ENCODE data around the gene PPM1M.
"Not testable (repeated sequence)": the region's sequence is repeated elsewhere in the genome, so short reads cannot be mapped to it uniquely, and the experiment has no call there.

PPM1M gene

GRCh38 chr3:52262447-52262846 is 16.9 kb downstream of the PPM1M start:
- no peak for DNase-seq (ENCODE audit: low spot score in 2 of 2)
- peak overlapping the region; percentile 0 for H3K4me3 Mint-ChIP-seq
- peak overlapping the region; percentile 43 for H3K27ac Mint-ChIP-seq (ENCODE audit: low read depth)
- peaks cover 87% of the 10 kb centered on the region for H3K36me3 Mint-ChIP-seq (ENCODE audit: insufficient read depth)
- H3K4me1 Mint-ChIP-seq: peaks cover 51% of the 10 kb centered on the region
- no peaks in the 10 kb centered on the region for H3K27me3 Mint-ChIP-seq
- H3K9me3 Mint-ChIP-seq: no peaks in the 10 kb centered on the region
- ATAC-seq (replicated peaks; ENCODE audit: extremely low read depth, poor library complexity, severe bottlenecking): no peak

DNA sequence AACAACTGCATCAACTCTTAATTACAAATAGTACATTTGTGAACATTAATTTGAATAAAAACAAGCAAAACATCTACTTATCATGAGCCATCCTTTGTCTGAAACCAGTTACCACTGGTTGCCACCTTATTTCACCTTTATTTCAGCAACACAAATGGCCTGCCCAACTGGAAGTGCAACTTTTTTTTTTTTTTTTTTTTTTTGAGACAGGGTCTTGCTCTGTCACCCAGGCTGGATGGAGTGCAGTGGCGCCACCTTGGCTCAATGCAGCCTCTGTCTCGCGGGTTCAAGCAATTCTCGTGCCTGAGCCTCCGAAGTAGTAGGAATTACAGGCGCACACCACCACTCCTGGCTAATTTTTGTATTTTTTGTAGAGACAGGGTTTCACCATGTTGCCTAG is 19.8 kb downstream of the PPM1M start:
- no peaks in the 10 kb centered on the region for H3K9me3 Mint-ChIP-seq
- peaks cover 86% of the 10 kb centered on the region for H3K36me3 Mint-ChIP-seq (ENCODE audit: insufficient read depth)
- H3K27me3 Mint-ChIP-seq: no peaks in the 10 kb centered on the region
- DNase-seq (ENCODE audit: low spot score in 2 of 2) (no peak), ATAC-seq (replicated peaks; ENCODE audit: extremely low read depth, poor library complexity, severe bottlenecking) (no peak)
- H3K4me1 Mint-ChIP-seq: peaks cover 51% of the 10 kb centered on the region
- no peak overlapping the region for H3K4me3 Mint-ChIP-seq
- no peak overlapping the region for H3K27ac Mint-ChIP-seq (ENCODE audit: low read depth)

GRCh38 chr3:52268036-52268435 is 22.5 kb downstream of the PPM1M start:
- H3K36me3 Mint-ChIP-seq (ENCODE audit: insufficient read depth): peaks cover 80% of the 10 kb centered on the region
- peak overlapping the region; percentile 69 for H3K27ac Mint-ChIP-seq (ENCODE audit: low read depth)
- DNase-seq (ENCODE audit: low spot score in 2 of 2): no peak
- peak overlapping the region; percentile 25 for H3K4me3 Mint-ChIP-seq
- no peaks in the 10 kb centered on the region for H3K27me3 Mint-ChIP-seq
- ATAC-seq (replicated peaks; ENCODE audit: extremely low read depth, poor library complexity, severe bottlenecking): no peak
- H3K4me1 Mint-ChIP-seq: peaks cover 62% of the 10 kb centered on the region
- no peaks in the 10 kb centered on the region for H3K9me3 Mint-ChIP-seq

DNA sequence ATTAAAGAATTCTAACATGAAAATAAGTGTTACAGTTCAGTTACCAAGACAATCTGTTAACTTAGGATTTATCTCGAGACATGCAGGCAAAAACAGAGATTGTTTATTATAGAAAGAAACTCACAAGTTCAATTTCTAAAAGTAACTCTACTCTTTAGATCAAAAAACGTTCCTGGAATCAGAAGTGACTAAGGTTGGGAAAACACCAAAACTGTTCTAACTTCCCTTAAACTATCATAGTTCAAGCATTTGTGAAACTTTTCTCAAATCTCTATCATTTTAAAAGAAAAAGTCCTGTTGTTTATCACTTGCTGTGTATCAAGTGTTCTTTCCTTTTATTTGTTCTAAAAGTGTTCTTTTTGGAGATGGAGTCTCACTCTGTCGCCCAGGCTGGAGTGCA is 24.2 kb downstream of the PPM1M start:
- DNase-seq (ENCODE audit: low spot score in 2 of 2): no peak
- H3K4me1 Mint-ChIP-seq: peaks cover 62% of the 10 kb centered on the region
- ATAC-seq (replicated peaks; ENCODE audit: extremely low read depth, poor library complexity, severe bottlenecking): no peak
- peaks cover 77% of the 10 kb centered on the region for H3K36me3 Mint-ChIP-seq (ENCODE audit: insufficient read depth)
- H3K4me3 Mint-ChIP-seq: peak overlapping the region; percentile 95
- H3K9me3 Mint-ChIP-seq: no peaks in the 10 kb centered on the region
- no peaks in the 10 kb centered on the region for H3K27me3 Mint-ChIP-seq
- peak overlapping the region; percentile 94 for H3K27ac Mint-ChIP-seq (ENCODE audit: low read depth)

- H3K4me1 Mint-ChIP-seq: peaks cover 67% of the 10 kb centered on the region
- no peaks in the 10 kb centered on the region for H3K27me3 Mint-ChIP-seq
- H3K27ac Mint-ChIP-seq (ENCODE audit: low read depth): peak overlapping the region; percentile 94
- H3K9me3 Mint-ChIP-seq: no peaks in the 10 kb centered on the region
- DNase-seq (ENCODE audit: low spot score in 2 of 2) (no peak), ATAC-seq (replicated peaks; ENCODE audit: extremely low read depth, poor library complexity, severe bottlenecking) (no peak)
- peak overlapping the region; percentile 95 for H3K4me3 Mint-ChIP-seq
- H3K36me3 Mint-ChIP-seq (ENCODE audit: insufficient read depth): peaks cover 76% of the 10 kb centered on the region
Observed at GRCh38 chr3:52270252-52270754, 24.7 kb downstream of the PPM1M start.

DNA sequence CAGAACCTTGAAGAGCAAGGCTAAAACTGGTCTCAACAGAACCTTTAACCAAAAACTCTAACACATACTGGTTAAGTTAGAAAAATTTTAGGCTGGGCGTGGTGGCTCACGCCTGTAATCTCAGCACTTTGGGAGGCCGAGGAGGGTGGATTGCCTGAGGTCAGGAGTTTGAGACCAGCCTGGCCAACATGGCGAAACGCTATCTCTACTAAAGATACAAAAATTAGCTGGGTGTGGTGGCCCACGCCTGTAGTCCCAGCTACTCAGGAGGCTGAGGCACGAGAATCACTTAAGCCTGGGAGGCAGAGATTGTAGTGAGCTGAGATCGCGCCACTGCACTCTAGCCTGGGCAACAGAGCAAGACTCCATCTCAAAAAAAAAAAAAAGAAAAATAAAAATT is 26.6 kb downstream of the PPM1M start:
- H3K9me3 Mint-ChIP-seq; DNase-seq (ENCODE audit: low spot score in 2 of 2); H3K27me3 Mint-ChIP-seq; ATAC-seq (replicated peaks; ENCODE audit: extremely low read depth, poor library complexity, severe bottlenecking): not testable (repeated sequence)
- peak overlapping the region; percentile 95 for H3K4me3 Mint-ChIP-seq
- H3K27ac Mint-ChIP-seq (ENCODE audit: low read depth): peak overlapping the region; percentile 94
- H3K4me1 Mint-ChIP-seq: peaks cover 78% of the 10 kb centered on the region
- peaks cover 66% of the 10 kb centered on the region for H3K36me3 Mint-ChIP-seq (ENCODE audit: insufficient read depth)

DNA sequence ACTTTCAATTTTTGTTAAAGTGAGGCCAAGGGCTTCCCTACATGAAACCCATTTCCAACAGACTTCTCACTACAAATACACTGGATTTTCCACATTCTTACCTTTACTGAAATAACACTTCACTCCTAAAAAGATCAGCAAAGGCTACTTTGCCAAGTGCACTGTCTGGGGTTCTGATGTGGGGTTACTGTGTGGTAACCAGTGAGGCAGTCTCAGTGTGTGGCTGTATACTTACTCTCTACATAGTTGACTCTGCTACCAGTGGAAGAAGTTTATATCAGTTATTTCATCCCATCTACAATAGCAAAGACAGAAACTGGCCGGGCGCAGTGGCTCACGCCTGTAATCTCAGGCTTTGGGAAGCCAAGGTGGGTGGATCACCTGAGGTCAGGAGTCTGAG is 27.3 kb downstream of the PPM1M start:
- Mint-ChIP-seq H3K27me3 (no peaks in the 10 kb centered on the region), H3K4me3 (peak overlapping the region; percentile 95), H3K9me3 (no peaks in the 10 kb centered on the region), H3K4me1 (peaks cover 77% of the 10 kb centered on the region), H3K36me3 (ENCODE audit: insufficient read depth) (peaks cover 65% of the 10 kb centered on the region), H3K27ac (ENCODE audit: low read depth) (peak overlapping the region; percentile 94)
- ATAC-seq (replicated peaks; ENCODE audit: extremely low read depth, poor library complexity, severe bottlenecking) (no peak), DNase-seq (ENCODE audit: low spot score in 2 of 2) (no peak)

DNA sequence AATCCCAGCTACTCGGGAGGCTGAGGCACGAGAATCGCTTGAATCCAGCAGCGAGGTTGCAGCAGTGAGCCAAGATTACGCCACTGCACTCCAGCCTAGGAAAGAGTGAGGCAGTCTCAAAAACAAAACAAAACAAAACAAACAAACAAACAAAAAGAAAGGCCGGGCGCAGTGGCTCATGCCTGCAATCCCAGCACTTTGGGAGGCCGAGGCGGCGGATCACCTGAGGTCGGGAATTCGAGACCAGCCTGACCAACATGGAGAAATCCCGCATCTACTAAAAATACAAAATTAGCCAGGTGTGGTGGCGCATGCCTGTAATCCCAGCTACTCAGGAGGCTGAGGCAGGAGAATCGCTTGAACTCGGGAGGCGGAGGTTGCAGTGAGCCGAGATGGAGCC is 29.2 kb downstream of the PPM1M start:
- peaks cover 61% of the 10 kb centered on the region for H3K36me3 Mint-ChIP-seq (ENCODE audit: insufficient read depth)
- not testable (repeated sequence) for DNase-seq (ENCODE audit: low spot score in 2 of 2); H3K27me3 Mint-ChIP-seq; H3K9me3 Mint-ChIP-seq; ATAC-seq (replicated peaks; ENCODE audit: extremely low read depth, poor library complexity, severe bottlenecking)
- H3K27ac Mint-ChIP-seq (ENCODE audit: low read depth): peak overlapping the region; percentile 94
- H3K4me1 Mint-ChIP-seq: peaks cover 81% of the 10 kb centered on the region
- peak overlapping the region; percentile 95 for H3K4me3 Mint-ChIP-seq

DNA sequence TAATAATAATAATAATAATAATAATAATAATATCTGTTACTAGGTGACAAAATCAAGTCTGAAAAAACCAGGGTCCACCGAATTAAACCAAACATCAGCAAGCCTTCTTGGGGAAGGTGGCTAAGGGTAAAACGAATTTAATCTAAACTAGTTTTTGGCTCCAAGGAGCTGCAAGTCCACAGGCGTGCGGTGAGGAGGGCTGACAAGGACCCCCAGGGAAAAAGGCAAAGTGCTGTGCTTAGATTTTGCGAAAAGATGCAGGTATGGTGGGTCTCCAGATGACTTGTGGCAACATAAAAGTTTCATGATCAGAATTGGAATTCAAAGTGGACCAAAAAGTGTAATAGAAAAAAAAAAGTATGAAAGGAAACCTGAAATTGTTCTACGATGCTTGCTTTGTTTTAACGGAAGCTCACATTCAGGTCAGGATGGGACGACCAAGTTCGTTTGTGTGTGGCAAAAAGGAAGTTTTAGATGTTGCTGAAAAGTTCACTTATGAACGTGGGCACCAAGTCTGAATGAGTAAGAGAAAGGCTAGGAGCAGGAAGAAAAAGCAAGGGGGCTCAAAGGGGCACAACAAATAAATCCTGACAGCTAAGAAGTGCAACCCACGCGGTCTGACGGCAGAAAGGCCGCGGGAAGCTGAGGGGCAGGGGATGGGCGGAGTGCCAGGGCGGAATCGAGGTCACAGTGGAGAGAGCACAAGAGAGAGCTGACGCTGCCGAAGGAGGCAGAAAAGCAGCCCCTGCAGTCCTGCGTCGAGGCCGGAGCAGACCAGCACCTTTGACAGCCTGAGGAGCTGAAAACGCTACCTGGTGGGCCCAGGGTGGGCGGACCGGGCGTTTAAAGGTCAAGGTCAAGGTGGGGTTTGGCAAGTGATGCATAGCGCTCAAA is 31.8 kb downstream of the PPM1M start:
- H3K36me3 Mint-ChIP-seq (ENCODE audit: insufficient read depth): peaks cover 46% of the 10 kb centered on the region
- no peaks in the 10 kb centered on the region for H3K27me3 Mint-ChIP-seq
- peak overlapping the region; percentile 94 for H3K27ac Mint-ChIP-seq (ENCODE audit: low read depth)
- peak overlapping the region; percentile 95 for H3K4me3 Mint-ChIP-seq
- peaks cover 78% of the 10 kb centered on the region for H3K4me1 Mint-ChIP-seq
- no peaks in the 10 kb centered on the region for H3K9me3 Mint-ChIP-seq
- ATAC-seq (replicated peaks; ENCODE audit: extremely low read depth, poor library complexity, severe bottlenecking) (peak; percentile 14), DNase-seq (ENCODE audit: low spot score in 2 of 2) (peak; percentile 45 to 53)

DNA sequence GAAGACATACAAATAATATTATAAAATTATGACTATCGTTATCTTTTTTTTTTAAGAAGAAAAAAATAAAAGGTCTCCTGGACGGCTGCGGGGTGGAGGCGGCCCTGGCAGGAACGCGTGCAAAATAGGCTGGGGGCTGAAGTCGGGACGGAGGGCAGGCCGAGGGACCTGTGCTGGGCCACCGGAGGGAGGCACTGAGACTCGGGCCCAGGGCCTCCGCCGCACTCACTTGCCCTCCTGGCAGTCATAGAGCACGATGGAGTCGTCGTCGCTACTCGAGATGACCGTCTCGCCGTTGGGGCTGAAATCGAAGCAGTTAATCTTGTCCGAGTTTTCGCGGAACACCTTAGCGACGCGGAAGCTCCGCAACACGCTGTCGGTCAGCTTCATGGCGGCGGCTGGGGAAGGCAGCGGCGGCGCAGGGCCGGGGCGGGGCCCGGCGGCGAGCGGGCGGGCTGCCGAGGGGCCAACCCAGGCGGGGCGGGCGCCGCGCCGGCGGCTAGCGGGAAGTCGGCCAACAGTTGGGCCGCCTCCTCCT is 32.5 kb downstream of the PPM1M start:
- H3K4me3 Mint-ChIP-seq: peak overlapping the region; percentile 95
- H3K9me3 Mint-ChIP-seq: no peaks in the 10 kb centered on the region
- H3K27ac Mint-ChIP-seq (ENCODE audit: low read depth): peak overlapping the region; percentile 94

DNA sequence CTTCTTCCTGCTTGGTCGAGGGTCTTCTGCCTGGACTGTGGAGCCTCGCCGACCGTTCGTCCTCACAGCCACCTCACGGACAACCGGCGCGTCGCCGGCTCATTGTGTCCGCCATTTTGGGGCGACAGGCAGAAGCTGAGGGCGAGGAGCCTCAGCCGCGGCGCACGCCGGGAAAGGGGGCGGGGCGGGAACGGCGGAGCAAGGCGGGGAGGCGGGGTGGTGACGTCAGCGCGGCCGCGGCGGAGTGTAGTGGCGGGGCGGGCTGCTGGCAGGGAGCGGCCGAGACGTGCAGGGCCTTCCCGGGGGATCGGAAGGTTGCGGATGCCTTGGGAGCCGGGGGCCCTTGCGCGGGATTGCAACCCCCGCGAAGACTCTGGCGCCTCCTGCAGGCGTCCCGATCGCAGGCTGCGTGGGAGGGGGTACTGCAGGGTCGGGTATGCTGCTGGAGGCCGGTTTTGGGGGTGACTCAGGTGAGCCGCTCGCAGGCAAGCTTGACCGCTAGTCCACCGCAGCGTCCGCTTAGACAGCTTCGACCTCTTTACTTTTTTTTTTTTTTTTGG is 33.0 kb downstream of the PPM1M start, which contains the start of gene WDR82:
Gene WDR82 (minus strand): TSS at position 140 of the 560 bp plus-strand sequence. CDS start 288 bp downstream, outside the sequence.
- Mint-ChIP-seq H3K4me3 (peak within 1 kb of the TSS; percentile 95), H3K9me3 (no peaks in the 10 kb centered on the region), H3K27ac (ENCODE audit: low read depth) (peak within 1 kb of the TSS; percentile 94), H3K4me1 (peaks cover 74% of the 10 kb centered on the region), H3K27me3 (no peaks in the 10 kb centered on the region), H3K36me3 (ENCODE audit: insufficient read depth) (peaks cover 45% of the 10 kb centered on the region)
- DNase-seq (ENCODE audit: low spot score in 2 of 2) (peak; percentile 94 to 95), ATAC-seq (replicated peaks; ENCODE audit: extremely low read depth, poor library complexity, severe bottlenecking) (peak; percentile 79)

More for the DNA sequence above, 32.5 kb downstream of the PPM1M start:
- peaks cover 74% of the 10 kb centered on the region for H3K4me1 Mint-ChIP-seq
- ATAC-seq (replicated peaks; ENCODE audit: extremely low read depth, poor library complexity, severe bottlenecking): peak; percentile 52
- peaks cover 45% of the 10 kb centered on the region for H3K36me3 Mint-ChIP-seq (ENCODE audit: insufficient read depth)
- H3K27me3 Mint-ChIP-seq: no peaks in the 10 kb centered on the region
- DNase-seq (ENCODE audit: low spot score in 2 of 2): no peak

DNA sequence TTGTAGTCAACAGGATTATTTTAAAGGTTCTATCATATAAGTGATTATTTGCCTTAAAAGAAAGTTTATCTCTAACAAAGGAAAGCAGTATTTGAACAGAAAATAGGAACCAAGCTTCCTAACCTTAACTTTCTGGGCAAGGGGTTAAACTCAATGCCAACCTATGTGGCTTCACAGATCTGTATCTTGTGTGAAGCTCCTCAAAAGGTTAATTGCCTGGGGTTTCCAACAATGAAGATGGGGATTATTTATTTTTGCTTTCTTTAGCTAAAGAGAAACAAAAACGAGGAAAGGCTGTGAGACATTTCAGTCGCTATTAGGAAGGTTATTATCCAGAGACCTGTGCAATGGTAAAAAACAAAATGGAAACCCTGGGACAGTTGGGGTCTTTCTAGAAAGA is 34.0 kb downstream of the PPM1M start:
- DNase-seq (ENCODE audit: low spot score in 2 of 2) (no peak), ATAC-seq (replicated peaks; ENCODE audit: extremely low read depth, poor library complexity, severe bottlenecking) (no peak)
- H3K9me3 Mint-ChIP-seq: no peaks in the 10 kb centered on the region
- H3K4me1 Mint-ChIP-seq: peaks cover 69% of the 10 kb centered on the region
- no peaks in the 10 kb centered on the region for H3K27me3 Mint-ChIP-seq
- H3K27ac Mint-ChIP-seq (ENCODE audit: low read depth): peak overlapping the region; percentile 94
- peak overlapping the region; percentile 95 for H3K4me3 Mint-ChIP-seq
- peaks cover 36% of the 10 kb centered on the region for H3K36me3 Mint-ChIP-seq (ENCODE audit: insufficient read depth)
